ENCODE data around the gene EIF4G3.

DNA sequence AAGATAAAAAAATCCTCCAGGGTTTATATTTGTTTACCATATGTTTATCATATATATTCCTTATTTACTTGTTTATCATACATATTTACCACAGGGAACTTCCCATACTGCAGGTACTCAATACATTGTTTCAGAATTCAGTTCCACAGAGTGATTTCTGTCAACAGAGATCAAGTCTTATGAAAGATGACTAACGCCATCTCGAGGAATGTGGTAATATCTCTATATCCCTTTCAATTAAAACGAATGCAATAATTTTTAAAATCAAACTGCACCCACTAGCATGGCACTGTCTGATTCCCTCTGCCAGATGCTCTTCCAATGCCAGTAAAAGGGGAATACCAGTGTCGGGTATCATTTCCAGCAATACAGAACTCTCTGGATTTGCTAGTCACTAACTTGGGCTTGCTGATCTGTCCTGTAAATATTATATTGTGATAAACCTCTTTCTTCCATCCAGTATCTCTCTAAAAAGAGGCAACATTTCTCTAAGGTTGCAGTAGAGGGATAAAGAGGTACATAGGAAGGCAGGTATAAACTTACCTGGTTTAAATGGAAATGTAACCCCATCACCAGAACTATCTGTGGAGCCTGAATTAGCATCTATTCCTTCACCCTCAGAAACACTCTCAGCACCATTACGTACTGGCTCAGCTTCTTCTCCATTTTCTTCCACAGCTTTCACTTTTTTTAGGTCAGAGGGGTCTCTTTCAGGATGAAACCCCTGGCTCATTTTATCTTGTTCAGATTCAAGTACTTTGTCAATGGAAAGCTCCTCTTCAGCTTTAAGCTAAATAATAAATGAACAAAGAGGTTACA lies 277.3 kb downstream of the EIF4G3 start:
- TF ChIP-seq, protein P1, sequence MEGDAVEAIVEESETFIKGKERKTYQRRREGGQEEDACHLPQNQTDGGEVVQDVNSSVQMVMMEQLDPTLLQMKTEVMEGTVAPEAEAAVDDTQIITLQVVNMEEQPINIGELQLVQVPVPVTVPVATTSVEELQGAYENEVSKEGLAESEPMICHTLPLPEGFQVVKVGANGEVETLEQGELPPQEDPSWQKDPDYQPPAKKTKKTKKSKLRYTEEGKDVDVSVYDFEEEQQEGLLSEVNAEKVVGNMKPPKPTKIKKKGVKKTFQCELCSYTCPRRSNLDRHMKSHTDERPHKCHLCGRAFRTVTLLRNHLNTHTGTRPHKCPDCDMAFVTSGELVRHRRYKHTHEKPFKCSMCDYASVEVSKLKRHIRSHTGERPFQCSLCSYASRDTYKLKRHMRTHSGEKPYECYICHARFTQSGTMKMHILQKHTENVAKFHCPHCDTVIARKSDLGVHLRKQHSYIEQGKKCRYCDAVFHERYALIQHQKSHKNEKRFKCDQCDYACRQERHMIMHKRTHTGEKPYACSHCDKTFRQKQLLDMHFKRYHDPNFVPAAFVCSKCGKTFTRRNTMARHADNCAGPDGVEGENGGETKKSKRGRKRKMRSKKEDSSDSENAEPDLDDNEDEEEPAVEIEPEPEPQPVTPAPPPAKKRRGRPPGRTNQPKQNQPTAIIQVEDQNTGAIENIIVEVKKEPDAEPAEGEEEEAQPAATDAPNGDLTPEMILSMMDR (optimal IDR thresholded peaks at IDR 0.05 in 1 of 3, IDR thresholded peaks at IDR 0.05 in 1 of 3, conservative IDR thresholded peaks at IDR 0.05 in 1 of 3; ENCODE audit: extremely low read depth in 1 of 3, insufficient read depth in 2 of 3, low read length in 3 of 3), result no peak
- no peak for TF ChIP-seq EZH2 (IDR thresholded peaks at IDR 0.05; ENCODE audit: low read length)
